GM18951 (cell line): ENCODE results near the gene ASPG.

Source experiments
- POLR2A ChIP-seq: IDR thresholded peaks from 4 replicates; pipeline ENCODE4 v1.6.1; 2011; ENCODE audit warnings: mild to moderate bottlenecking; ENCODE audit not compliant: insufficient read length, insufficient read depth; ENCODE audit errors: extremely low read depth
- in situ Hi-C: fragments of 300-500 bp; cut with MboI; formaldehyde crosslinking; loops from one replicate; pipeline ENCODE4 v1.12.0; 2022; ENCODE audit warnings: low sequenced_read_pairs, mixed read lengths, inconsistent platforms; ENCODE audit not compliant: unreplicated experiment

The ASPG gene

GRCh38 chr14:104054222-104054905, 31.1 kb upstream of the ASPG start:
- TF ChIP-seq POLR2A, result no peak
- in situ Hi-C loops, result no loop called here

DNA sequence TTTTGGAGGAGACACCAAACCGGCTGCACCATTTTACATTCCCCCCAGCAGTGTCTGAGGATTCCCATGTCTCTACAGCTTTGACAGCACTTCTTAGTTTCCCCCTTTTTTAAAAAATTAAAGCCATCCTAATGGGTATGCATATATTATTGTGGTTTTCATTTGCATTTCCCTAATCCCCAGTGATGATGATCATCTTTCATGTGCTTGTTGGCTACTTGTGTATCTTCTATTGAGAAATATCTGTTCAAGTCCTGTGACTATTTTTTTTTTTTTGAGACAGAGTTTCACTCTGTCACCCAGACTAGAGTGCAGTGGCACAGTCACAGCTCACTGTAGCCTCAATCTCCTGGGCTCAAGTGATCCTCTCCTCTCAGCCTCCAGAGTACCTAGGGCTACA, 23.2 kb upstream of the ASPG start:
- TF ChIP-seq POLR2A, result no peak

DNA sequence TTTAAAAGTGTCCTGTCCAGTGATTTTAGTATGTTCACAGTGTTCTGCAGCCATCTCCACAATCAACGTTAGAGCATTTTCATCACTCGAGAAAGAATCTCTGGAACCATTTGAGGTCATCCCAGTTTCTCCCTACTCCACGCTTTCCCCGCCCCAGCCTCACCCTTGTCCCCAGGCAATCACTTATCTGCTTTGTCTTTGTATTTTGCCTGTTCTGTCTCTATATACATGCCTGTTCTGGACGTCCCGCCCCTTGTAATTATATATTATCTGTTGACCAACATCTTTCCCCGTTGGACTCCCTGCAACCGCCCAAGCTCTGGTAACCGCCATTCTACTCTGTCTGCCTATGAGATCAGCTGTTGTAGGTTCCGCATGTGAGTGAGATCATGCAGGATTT, 21.5 kb upstream of the ASPG start:
- in situ Hi-C loops, result no loop called here
- TF ChIP-seq POLR2A, result no peak

More for the DNA sequence above, 23.2 kb upstream of the ASPG start:
- in situ Hi-C loops, result no loop called here

GRCh38 chr14:104066279-104066678, 19.2 kb upstream of the ASPG start:
- in situ Hi-C loops, result no loop called here
- TF ChIP-seq POLR2A, result no peak

- TF ChIP-seq POLR2A, result no peak
- in situ Hi-C loops, result no loop called here
These were observed 18.7 kb upstream of the ASPG start for GRCh38 chr14:104066719-104067295.

- no peak for TF ChIP-seq POLR2A
- in situ Hi-C loops, result no loop called here
These were observed 16.0 kb upstream of the ASPG start for GRCh38 chr14:104069541-104069940.

DNA sequence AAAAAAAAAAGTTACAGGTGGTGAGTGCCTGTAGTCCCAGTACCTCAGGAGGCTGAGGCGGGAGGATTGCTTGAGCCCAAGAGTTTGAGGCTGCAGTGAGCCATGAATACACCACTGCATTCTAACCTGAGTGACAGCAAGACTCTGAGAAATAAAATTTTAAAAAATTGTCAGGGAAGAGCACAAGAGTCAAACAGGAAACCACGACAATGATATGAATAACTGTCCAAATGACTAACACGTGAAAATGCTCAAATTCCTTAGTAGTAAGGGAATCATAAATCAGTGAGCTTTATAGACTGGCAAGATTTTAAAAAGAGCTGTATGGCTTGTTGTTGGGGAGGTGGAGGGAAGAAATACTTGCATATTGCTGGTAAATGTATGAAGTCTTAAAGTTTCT, 12.9 kb upstream of the ASPG start:
- TF ChIP-seq POLR2A, result no peak
- in situ Hi-C loops, result no loop called here

GRCh38 chr14:104073764-104074163, 11.7 kb upstream of the ASPG start:
- in situ Hi-C loops, result no loop called here
- TF ChIP-seq POLR2A, result no peak

- in situ Hi-C loops, result no loop called here
- TF ChIP-seq POLR2A, result no peak
These were observed 9.9 kb upstream of the ASPG start for GRCh38 chr14:104075530-104076151.

GRCh38 chr14:104076743-104077142, 8.8 kb upstream of the ASPG start:
- in situ Hi-C loops, result no loop called here
- no peak for TF ChIP-seq POLR2A

- in situ Hi-C loops, result no loop called here
- no peak for TF ChIP-seq POLR2A
These were observed 7.5 kb upstream of the ASPG start for GRCh38 chr14:104078031-104078455.

DNA sequence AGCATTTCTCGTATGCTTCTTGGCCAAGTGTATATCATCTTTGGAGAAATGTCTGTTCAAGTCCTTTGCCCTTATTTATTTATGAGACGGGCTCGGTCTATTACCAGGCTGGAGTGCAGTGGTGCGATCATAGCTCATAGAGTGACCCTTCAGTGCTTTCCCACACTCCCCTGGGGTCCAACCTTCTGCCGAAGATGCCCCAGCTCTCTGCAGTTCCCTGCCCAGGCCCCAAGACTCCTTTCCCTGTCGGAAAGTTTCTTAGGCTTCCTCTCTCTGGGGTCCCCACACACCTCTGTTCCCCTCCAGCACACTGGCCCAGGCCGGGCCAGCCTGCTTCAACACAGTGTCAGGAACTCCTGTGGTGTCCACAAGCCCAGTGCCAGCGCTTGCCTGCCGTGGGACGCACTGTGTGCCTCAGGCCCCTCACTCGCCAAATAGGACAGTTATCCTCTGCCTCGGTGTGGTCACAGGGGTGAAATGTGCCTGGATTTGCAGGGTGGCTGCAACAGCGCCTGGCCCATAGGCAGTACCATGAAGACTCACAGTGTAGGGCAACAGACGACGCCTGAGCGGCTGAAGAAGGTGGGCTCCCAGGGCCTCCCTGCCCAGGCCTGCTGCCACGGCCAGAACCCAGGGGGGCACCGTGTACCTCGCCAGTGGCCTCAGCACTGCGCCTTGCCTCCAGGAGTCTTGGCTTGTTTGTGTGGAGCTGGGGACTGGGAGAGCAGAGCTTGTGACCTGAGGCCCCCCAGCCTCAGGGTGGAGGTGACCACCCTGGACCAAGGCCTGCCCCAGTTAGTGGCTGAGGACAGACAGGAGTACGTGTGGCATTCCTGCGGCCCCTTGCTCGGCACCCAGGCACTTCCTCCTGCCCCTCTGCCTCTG, 4.9 kb upstream of the ASPG start:
- no peak for TF ChIP-seq POLR2A
- in situ Hi-C loops, result no loop called here

DNA sequence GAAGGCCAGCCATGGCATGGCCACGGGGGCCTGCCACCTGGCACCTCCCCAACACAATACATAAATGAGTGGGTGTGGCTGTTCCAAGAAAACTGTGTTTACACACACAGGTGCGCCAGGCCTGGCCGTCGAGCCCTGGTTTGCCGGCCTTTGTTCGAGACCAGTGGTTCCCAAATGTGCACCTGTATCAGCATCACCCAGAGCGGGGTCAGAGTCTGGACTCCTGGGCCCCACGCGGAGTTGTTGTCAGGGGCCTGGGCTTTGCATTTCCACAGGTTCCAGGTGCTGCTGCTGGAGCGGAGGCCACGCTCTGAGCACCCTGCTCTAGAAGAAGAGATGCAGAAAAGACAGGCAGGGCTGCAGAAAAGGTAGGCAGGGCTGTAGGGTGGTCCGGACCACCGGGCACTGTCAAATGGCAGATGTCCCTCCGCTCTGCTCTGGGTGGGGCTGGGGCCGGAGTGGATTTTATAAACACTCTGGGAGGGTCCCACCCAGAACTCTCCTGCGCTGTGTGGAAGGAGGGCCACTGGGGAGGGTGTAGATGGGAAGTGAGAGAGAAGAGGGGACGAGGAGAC, 4.2 kb upstream of the ASPG start:
- TF ChIP-seq POLR2A, result no peak
- in situ Hi-C loops, result no loop called here
